Natural killer cell (primary cell): ENCODE data around the gene ABCB9. TPM values are rescaled to one million over a fixed set of nuclear protein-coding genes. Genes with fewer than 3 reads are reported as not detected.

Source experiments
- ATAC-seq, 3 donors: fragments of 150-1000 bp in 2 of 3; fragments of 200-7000 bp in 1 of 3; cut with Tn5 transposase; 1 replicate in 1 of 3; 2 replicates in 2 of 3; pipeline ENCODE4 v1.10.0; 2021; ENCODE audit warnings: mild to moderate bottlenecking in 2 of 3, moderate library complexity in 2 of 3
- DNase-seq, 2 donors: peaks; one replicate each; pipeline versions ENCODE4 v3.0.0 to v3.0.0-alpha.2; 2013 to 2021; ENCODE audit warnings: mixed read lengths in 1 of 2
- H3K27ac ChIP-seq: one replicate; pipeline ENCODE4 v1.5.1; 2013; ENCODE audit warnings: mild to moderate bottlenecking, low read length
- H3K27me3 ChIP-seq: one replicate; pipeline ENCODE4 v1.6.1; 2013; ENCODE audit warnings: low read length; ENCODE audit not compliant: control insufficient read depth, insufficient read depth
- H3K36me3 ChIP-seq: one replicate; pipeline ENCODE4 v1.6.1; 2013; ENCODE audit warnings: low read length; ENCODE audit not compliant: control insufficient read depth, insufficient read depth
- H3K4me1 ChIP-seq: one replicate; pipeline ENCODE4 v1.6.1; 2013; ENCODE audit warnings: low read length; ENCODE audit not compliant: control insufficient read depth, insufficient read depth
- H3K4me3 ChIP-seq: one replicate; pipeline ENCODE4 v1.5.1; 2013; ENCODE audit warnings: low read length
- H3K9me3 ChIP-seq: one replicate; pipeline ENCODE4 v1.6.1; 2013; ENCODE audit warnings: low read length; ENCODE audit not compliant: control insufficient read depth, insufficient read depth
- H3K27ac Mint-ChIP-seq, 2 donors: one replicate each; pipeline ENCODE4 v1.8.0; 2022; ENCODE audit warnings: mild to moderate bottlenecking in 2 of 2, mixed read lengths in 2 of 2, moderate library complexity in 1 of 2
- H3K27me3 Mint-ChIP-seq, 2 donors: one replicate each; pipeline ENCODE4 v1.8.0; 2022; ENCODE audit warnings: low read depth in 2 of 2, mixed read lengths in 2 of 2
- H3K36me3 Mint-ChIP-seq: one replicate; pipeline ENCODE4 v1.8.0; 2022; ENCODE audit warnings: mixed read lengths
- H3K4me1 Mint-ChIP-seq, 2 donors: one replicate each; pipeline ENCODE4 v1.8.0; 2022; ENCODE audit warnings: mixed read lengths in 2 of 2
- H3K4me3 Mint-ChIP-seq: one replicate; pipeline ENCODE4 v1.8.0; 2022; ENCODE audit warnings: mild to moderate bottlenecking, moderate library complexity, mixed read lengths
- H3K9me3 Mint-ChIP-seq, 2 donors: one replicate each; pipeline ENCODE4 v1.8.0; 2022; ENCODE audit warnings: mixed read lengths in 2 of 2
- CTCF ChIP-seq: fragments of 200-600 bp; IDR thresholded peaks from one replicate; pipeline ENCODE4 v1.8.0; 2022; ENCODE audit warnings: antibody characterized with exemption
- WGBS: methylation state at CpG from one replicate; pipeline ENCODE4 v1.1.7; 2013; ENCODE audit warnings: missing lambda C conversion rate; ENCODE audit not compliant: insufficient coverage; 5-methylcytosine and 5-hydroxymethylcytosine counted together
- intact Hi-C: fragments of 100-400 bp; cut with micrococcal nuclease; formaldehyde crosslinking; loops from one replicate; pipeline ENCODE4 v1.14.2; 2022
- total RNA-seq, 4 donors: library from RNA; stranded (reverse); fragments of 120-200 nt in 1 of 4; gene quantifications; one replicate each; pipeline versions ENCODE4 v1.2.3 to v1.2.4, GENCODE V29; 2013 to 2022

ABCB9 gene
- total RNA-seq, 3 donors from 2014 or later (not counting 1 experiment from before 2014, with no cell fraction given) = 2.4 to 4.0 (median 3.3) TPM

- Histone ChIP-seq H3K27me3 (no peaks in the 10 kb centered on the region), H3K4me1 (no peaks in the 10 kb centered on the region), H3K36me3 (peaks cover 36% of the 10 kb centered on the region), H3K27ac (no peak overlapping the region), H3K4me3 (no peak overlapping the region), H3K9me3 (no peaks in the 10 kb centered on the region)
- ATAC-seq (no peak), DNase-seq (no peak)
- 94% methylated on average over 4 of the region's 4 CpGs for WGBS
- Mint-ChIP-seq H3K4me1 (peaks cover 0 to 10% of the 10 kb centered on the region in 2 donors), H3K9me3 (no peaks in the 10 kb centered on the region), H3K27ac (peak overlapping the region in 1 of 2 donors; percentile 46), H3K27me3 (no peaks in the 10 kb centered on the region), H3K36me3 (no peaks in the 10 kb centered on the region), H3K4me3 (no peak overlapping the region)
- intact Hi-C loops = no loop called here
- TF ChIP-seq CTCF = no peak
Observed at GRCh38 chr12:123010681-123011080, 44.4 kb upstream of the ABCB9 start.

DNA sequence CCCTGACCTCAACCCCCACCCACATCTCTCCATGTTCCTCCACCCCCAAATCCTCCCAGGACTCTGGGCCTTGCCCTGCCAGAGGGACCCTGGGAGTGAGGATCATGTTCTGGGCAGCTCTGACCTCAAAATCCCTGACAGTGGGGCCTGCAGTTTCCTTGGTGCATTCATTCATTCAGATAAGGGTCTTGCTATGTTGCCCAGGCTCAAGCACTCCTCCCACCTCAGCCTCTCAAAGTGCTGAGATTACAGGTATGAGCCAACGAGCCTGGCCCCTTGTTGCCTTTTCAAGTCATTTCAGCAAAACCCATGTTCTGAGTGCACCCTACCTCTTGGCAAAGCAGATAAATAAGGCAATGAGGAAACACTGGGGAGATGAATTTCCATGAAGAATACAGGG lies 43.8 kb upstream of the ABCB9 start:
- Histone ChIP-seq H3K27ac (no peak overlapping the region), H3K36me3 (peaks cover 41% of the 10 kb centered on the region), H3K27me3 (no peaks in the 10 kb centered on the region), H3K4me3 (no peak overlapping the region), H3K9me3 (no peaks in the 10 kb centered on the region), H3K4me1 (no peaks in the 10 kb centered on the region)
- Mint-ChIP-seq H3K36me3 (no peaks in the 10 kb centered on the region), H3K27me3 (no peaks in the 10 kb centered on the region), H3K4me1 (peaks cover 0 to 5% of the 10 kb centered on the region in 2 donors), H3K9me3 (no peaks in the 10 kb centered on the region), H3K27ac (peak overlapping the region in 1 of 2 donors; percentile 46), H3K4me3 (no peak overlapping the region)
- 67% methylated on average over 1 of the region's 1 CpG for WGBS
- no peak for TF ChIP-seq CTCF
- no peak for ATAC-seq
- DNase-seq = no peak
- intact Hi-C loops = no loop called here

- no peak overlapping the region for H3K27ac Mint-ChIP-seq
- no peak overlapping the region for H3K27ac ChIP-seq
- 86% methylated on average over 12 of the region's 12 CpGs for WGBS
Observed at GRCh38 chr12:123006977-123007376, 40.7 kb upstream of the ABCB9 start.

More at GRCh38 chr12:123006977-123007376, 40.7 kb upstream of the ABCB9 start:
- ATAC-seq (no peak), DNase-seq (no peak)
- Mint-ChIP-seq H3K27me3 (no peaks in the 10 kb centered on the region), H3K9me3 (no peaks in the 10 kb centered on the region), H3K4me3 (no peak overlapping the region), H3K4me1 (peaks cover 0 to 5% of the 10 kb centered on the region in 2 donors), H3K36me3 (no peaks in the 10 kb centered on the region)
- Histone ChIP-seq H3K4me3 (no peak overlapping the region), H3K4me1 (no peaks in the 10 kb centered on the region), H3K36me3 (peaks cover 45% of the 10 kb centered on the region), H3K9me3 (no peaks in the 10 kb centered on the region), H3K27me3 (no peaks in the 10 kb centered on the region)
- intact Hi-C loops = no loop called here
- no peak for TF ChIP-seq CTCF
